ENCODE data around the gene DENR. TPM values are rescaled to one million over a fixed set of nuclear protein-coding genes. Genes with fewer than 3 reads are reported as not detected.

DENR gene
- total and polyA plus RNA-seq, 12 donors, result 16.5 to 31.0 (median 25.5) TPM

DNA sequence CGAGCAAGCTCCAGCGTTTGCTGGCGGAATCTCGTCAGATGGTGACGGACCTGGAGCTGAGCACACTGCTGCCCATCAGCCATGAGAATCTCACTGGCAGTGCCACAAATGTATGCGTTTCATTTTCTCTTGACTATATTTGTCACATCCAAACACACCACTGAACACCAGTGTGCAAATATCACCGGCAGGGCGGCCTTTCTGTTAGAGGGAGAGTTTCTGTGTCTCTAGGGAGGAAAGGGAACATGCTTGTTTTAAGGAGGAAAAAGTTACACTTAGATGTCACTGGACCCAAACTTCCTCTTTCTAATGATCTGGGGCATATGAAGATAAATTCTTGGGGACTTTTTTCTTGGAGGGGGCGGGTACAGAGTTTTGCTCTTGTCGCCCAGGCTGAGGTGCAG lies 60.7 kb downstream of the DENR start:
- TF ChIP-seq, protein P1, sequence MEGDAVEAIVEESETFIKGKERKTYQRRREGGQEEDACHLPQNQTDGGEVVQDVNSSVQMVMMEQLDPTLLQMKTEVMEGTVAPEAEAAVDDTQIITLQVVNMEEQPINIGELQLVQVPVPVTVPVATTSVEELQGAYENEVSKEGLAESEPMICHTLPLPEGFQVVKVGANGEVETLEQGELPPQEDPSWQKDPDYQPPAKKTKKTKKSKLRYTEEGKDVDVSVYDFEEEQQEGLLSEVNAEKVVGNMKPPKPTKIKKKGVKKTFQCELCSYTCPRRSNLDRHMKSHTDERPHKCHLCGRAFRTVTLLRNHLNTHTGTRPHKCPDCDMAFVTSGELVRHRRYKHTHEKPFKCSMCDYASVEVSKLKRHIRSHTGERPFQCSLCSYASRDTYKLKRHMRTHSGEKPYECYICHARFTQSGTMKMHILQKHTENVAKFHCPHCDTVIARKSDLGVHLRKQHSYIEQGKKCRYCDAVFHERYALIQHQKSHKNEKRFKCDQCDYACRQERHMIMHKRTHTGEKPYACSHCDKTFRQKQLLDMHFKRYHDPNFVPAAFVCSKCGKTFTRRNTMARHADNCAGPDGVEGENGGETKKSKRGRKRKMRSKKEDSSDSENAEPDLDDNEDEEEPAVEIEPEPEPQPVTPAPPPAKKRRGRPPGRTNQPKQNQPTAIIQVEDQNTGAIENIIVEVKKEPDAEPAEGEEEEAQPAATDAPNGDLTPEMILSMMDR (IDR thresholded peaks at IDR 0.05), result no peak
- DNase-seq, result no peak
- no peaks in the 10 kb centered on the region for H3K27me3 ChIP-seq
- no peaks in the 10 kb centered on the region for H3K36me3 ChIP-seq
- intact Hi-C loops (cut with DNase I), result no loop called here
- ATAC-seq, result no peak
- no peaks in the 10 kb centered on the region for H3K4me1 ChIP-seq
- WGBS, 2 donors, result 76 to 79% methylated on average over 10 of the region's 10 CpGs
- H3K27ac ChIP-seq, result no peak overlapping the region
- H3K9me3 ChIP-seq, result no peaks in the 10 kb centered on the region
- no peak overlapping the region for H3K4me3 ChIP-seq

DNA sequence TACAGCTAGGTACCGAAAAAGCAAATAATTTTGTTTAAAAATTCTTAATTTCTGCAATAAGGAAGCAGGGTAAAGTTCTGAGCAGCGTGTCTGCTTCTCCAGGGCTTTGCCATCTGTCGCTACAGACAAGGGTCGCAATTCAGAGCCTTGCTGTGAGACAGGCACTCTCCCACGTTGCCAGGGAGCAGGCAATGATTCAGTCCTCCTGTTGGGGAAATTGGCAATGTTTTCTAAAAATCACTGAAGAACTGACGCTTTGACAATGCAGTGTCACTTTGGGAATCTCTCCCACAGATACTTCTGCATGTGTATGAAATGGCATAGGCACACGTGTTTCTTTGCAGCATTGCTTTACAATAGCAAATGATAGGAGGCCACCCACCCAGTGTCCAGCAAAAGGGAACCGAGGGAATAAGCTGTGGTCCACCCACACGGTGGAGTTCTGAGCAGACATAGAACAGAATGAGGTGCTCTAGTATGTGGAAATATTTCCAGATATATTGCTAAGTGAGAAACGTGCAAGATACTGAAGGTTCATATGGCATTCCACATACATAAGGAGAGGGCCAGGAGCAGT lies 66.7 kb downstream of the DENR start:
- Histone ChIP-seq H3K36me3 (no peaks in the 10 kb centered on the region), H3K9me3 (no peaks in the 10 kb centered on the region), H3K27ac (no peak overlapping the region), H3K4me1 (no peaks in the 10 kb centered on the region), H3K4me3 (no peak overlapping the region), H3K27me3 (no peaks in the 10 kb centered on the region)
- TF ChIP-seq, protein P1 (IDR thresholded peaks at IDR 0.05), result no peak
- intact Hi-C loops (cut with DNase I), result no loop called here
- DNase-seq, result no peak
- 65 to 67% methylated on average over 10 of the region's 10 CpGs for WGBS, 2 donors
- ATAC-seq, result no peak

DNA sequence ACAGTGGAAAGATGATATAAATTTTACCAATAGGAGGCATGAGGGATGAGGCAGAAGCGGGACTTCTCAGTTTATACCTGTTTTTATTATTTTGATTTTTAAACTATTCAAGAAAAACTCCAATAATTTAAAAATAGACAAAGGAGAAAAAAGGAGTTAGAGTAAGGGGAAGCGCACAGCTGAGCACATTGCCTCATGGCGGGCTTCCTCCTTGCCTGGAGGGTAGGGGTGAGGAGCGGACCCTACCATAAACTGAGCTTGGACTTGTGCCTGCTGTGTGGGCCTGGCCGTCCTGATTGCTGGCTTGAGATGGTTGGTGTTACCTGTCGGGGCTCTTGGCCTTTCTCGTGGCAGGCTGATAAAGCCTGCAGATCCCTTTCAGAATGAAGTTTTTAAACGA lies 67.5 kb downstream of the DENR start:
- intact Hi-C loops (cut with DNase I), result no loop called here
- WGBS, 2 donors, result 84% methylated on average over 8 of the region's 8 CpGs
- Histone ChIP-seq H3K27me3 (no peaks in the 10 kb centered on the region), H3K4me3 (no peak overlapping the region), H3K27ac (no peak overlapping the region), H3K36me3 (no peaks in the 10 kb centered on the region), H3K4me1 (no peaks in the 10 kb centered on the region), H3K9me3 (no peaks in the 10 kb centered on the region)
- DNase-seq (no peak), ATAC-seq (no peak)
- TF ChIP-seq, protein P1 (IDR thresholded peaks at IDR 0.05), result no peak

Other genes starting within 250 kb of the DENR start
- 10 to 100 TPM; 36.1 to 44.3 (median 40.6) TPM for gene RSRC2, start 225.9 kb upstream of the DENR start, total RNA-seq
- 10 to 100 TPM; 31.3 to 48.9 TPM for gene RSRC2, start 225.9 kb upstream of the DENR start, polyA plus RNA-seq
- 1 to 10 TPM; 2.0 to 7.0 (median 3.0) TPM for gene KNTC1, start 225.6 kb upstream of the DENR start, total RNA-seq
- 1 to 10 TPM; 2.1 to 8.1 TPM for gene KNTC1, start 225.6 kb upstream of the DENR start, polyA plus RNA-seq
- 1 to 10 TPM in 1 of 10 donors, under 1 TPM in 5, not detected in 4; 0.13 to 1.5 (median 0.61) TPM for gene HCAR2, start 49.5 kb upstream of the DENR start, total RNA-seq
- under 1 TPM; 0.22 to 0.45 TPM for gene HCAR2, start 49.5 kb upstream of the DENR start, polyA plus RNA-seq
- gene HCAR3, start 36.0 kb upstream of the DENR start, total RNA-seq, result 1 to 10 TPM in 1 of 10 donors, under 1 TPM in 3, not detected in 6; 0.17 to 1.3 (median 0.53) TPM
- under 1 TPM in 1 of 2 donors, not detected in 1; 0.19 TPM for gene HCAR3, start 36.0 kb upstream of the DENR start, polyA plus RNA-seq
- under 1 TPM in 7 of 10 donors, not detected in 3; 0.05 to 0.28 (median 0.09) TPM for gene HCAR1, start 22.0 kb upstream of the DENR start, total RNA-seq
- under 1 TPM; 0.04 to 0.07 TPM for gene HCAR1, start 22.0 kb upstream of the DENR start, polyA plus RNA-seq
- 1 to 10 TPM in 5 of 10 donors, under 1 TPM in 5; 0.47 to 2.2 (median 0.90) TPM for gene CCDC62, start 21.7 kb downstream of the DENR start, total RNA-seq
- gene CCDC62, start 21.7 kb downstream of the DENR start, polyA plus RNA-seq, result under 1 TPM; 0.12 to 0.37 TPM
- 10 to 100 TPM; 13.7 to 26.4 (median 17.5) TPM for gene HIP1R, start 82.6 kb downstream of the DENR start, total RNA-seq
- gene HIP1R, start 82.6 kb downstream of the DENR start, polyA plus RNA-seq, result 10 to 100 TPM; 25.9 to 37.7 TPM
- gene VPS37B, start 143.3 kb downstream of the DENR start, total RNA-seq, result 10 to 100 TPM; 17.6 to 33.2 (median 19.8) TPM
- 10 to 100 TPM; 16.4 to 26.7 TPM for gene VPS37B, start 143.3 kb downstream of the DENR start, polyA plus RNA-seq
- gene ABCB9, start 213.6 kb downstream of the DENR start, total RNA-seq, result 1 to 10 TPM; 2.7 to 5.8 (median 4.5) TPM
- 1 to 10 TPM; 1.9 to 6.0 TPM for gene ABCB9, start 213.6 kb downstream of the DENR start, polyA plus RNA-seq
- gene OGFOD2, start 222.4 kb downstream of the DENR start, total RNA-seq, result 10 to 100 TPM; 10.6 to 17.1 (median 12.0) TPM
- 10 to 100 TPM; 12.0 to 15.9 TPM for gene OGFOD2, start 222.4 kb downstream of the DENR start, polyA plus RNA-seq
- 100 to 1,000 TPM; 125 to 161 (median 137) TPM for gene ARL6IP4, start 227.9 kb downstream of the DENR start, total RNA-seq
- gene ARL6IP4, start 227.9 kb downstream of the DENR start, polyA plus RNA-seq, result 100 to 1,000 TPM; 226 to 319 TPM

Data from heart right ventricle (tissue), 16 donors.